Testis (tissue), 3 donors: ENCODE data around the gene EXOC3L2. TPM values are rescaled to one million over a fixed set of nuclear protein-coding genes. Genes with fewer than 3 reads are reported as not detected.

Experiments
- DNase-seq: peaks from one replicate; pipeline ENCODE4 v3.0.0-alpha.2; 2019
- H3K27ac ChIP-seq, 2 donors: fragments of 200-600 bp; sonication (generic); one replicate each; pipeline ENCODE4 v1.5.1; 2019
- H3K27me3 ChIP-seq: fragments of 200-600 bp; sonication (generic); one replicate; pipeline ENCODE4 v1.5.1; 2019
- H3K36me3 ChIP-seq: fragments of 200-600 bp; sonication (generic); one replicate; pipeline ENCODE4 v1.5.1; 2017; ENCODE audit warnings: low read depth; ENCODE audit errors: missing control alignments
- H3K4me1 ChIP-seq: fragments of 200-600 bp; sonication (generic); one replicate; pipeline ENCODE4 v1.5.1; 2019
- H3K4me3 ChIP-seq, 2 donors: fragments of 200-600 bp; sonication (generic); one replicate each; pipeline ENCODE4 v1.5.1; 2017 to 2019
- H3K9me3 ChIP-seq: fragments of 200-600 bp; sonication (generic); one replicate; pipeline ENCODE4 v1.5.1; 2017
- POLR2A ChIP-seq: fragments of 450-650 bp; IDR thresholded peaks from one replicate; pipeline ENCODE4 v1.6.1; 2017; ENCODE audit warnings: antibody characterized with exemption, mild to moderate bottlenecking, moderate library complexity
- WGBS, 2 donors: methylation state at CpG; one replicate each; pipeline ENCODE4 v1.1.5; 2018; 5-methylcytosine and 5-hydroxymethylcytosine counted together
- intact Hi-C: fragments of 100-400 bp; cut with DNase I; formaldehyde crosslinking; loops from one replicate; pipeline ENCODE4 v1.15.1; 2023; ENCODE audit warnings: low total_unique reads
- polyA plus RNA-seq: library from polyadenylated mRNA; stranded (reverse); fragments of 350-450 nt; fragmentation: Illumina TruSeq; extraction: RNeasy Lipid Tissue Mini Kit (QIAGEN cat#74804); gene quantifications from one replicate; pipeline ENCODE4 v1.2.3, GENCODE V29; 2014; ENCODE audit warnings: low read depth, low replicate concordance; ENCODE audit not compliant: insufficient read depth
- total RNA-seq, 2 donors: library from RNA; depleted of rRNA; stranded (reverse); fragments of >200 nt; gene quantifications; one replicate each; pipeline ENCODE4 v1.2.3, GENCODE V29; 2016
- TF ChIP-seq, protein P1 (sequence below), 3 experiments: fragments of 450-650 bp in 2 of 3; fragments of 200-600 bp in 1 of 3; sonication (generic) in 1 of 3; IDR thresholded peaks; one replicate each; pipeline ENCODE4 v1.5.1; 2016 to 2019; ENCODE audit warnings: antibody characterized with exemption in 3 of 3, mild to moderate bottlenecking in 2 of 3, moderate library complexity in 1 of 3

The EXOC3L2 gene
- total and polyA plus RNA-seq, 3 donors from 2014 or later: 7.4 to 30.2 (median 29.5) TPM

DNA sequence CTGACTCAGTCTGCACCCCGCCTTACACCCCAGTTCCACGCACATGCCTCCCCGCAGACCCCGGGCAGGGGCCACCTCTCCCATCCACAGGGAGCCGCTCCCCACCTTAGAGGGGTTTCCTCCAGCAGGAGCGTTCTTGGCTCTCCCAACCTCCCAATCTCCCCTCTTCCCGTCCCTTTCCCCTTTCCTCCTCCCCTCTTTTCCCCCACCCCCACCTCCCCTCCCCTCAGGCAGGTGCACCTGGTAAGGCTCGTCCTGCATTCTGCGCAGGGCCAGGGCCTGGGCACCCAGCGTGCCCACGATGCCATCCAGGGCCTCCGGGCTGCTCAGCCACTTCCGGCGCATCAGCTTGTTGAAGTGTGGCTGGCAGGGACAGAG, 27.3 kb downstream of the EXOC3L2 start:
- Histone ChIP-seq H3K4me1 (peaks cover 12% of the 10 kb centered on the region), H3K27me3 (no peaks in the 10 kb centered on the region), H3K9me3 (no peaks in the 10 kb centered on the region), H3K27ac (no peak overlapping the region), H3K4me3 (peak overlapping the region in 1 of 2 donors; percentile 39), H3K36me3 (no peaks in the 10 kb centered on the region)
- intact Hi-C loops: no loop called here
- DNase-seq: no peak
- WGBS, 2 donors: 66 to 72% methylated on average over 14 of the region's 14 CpGs
- TF ChIP-seq, protein P1, sequence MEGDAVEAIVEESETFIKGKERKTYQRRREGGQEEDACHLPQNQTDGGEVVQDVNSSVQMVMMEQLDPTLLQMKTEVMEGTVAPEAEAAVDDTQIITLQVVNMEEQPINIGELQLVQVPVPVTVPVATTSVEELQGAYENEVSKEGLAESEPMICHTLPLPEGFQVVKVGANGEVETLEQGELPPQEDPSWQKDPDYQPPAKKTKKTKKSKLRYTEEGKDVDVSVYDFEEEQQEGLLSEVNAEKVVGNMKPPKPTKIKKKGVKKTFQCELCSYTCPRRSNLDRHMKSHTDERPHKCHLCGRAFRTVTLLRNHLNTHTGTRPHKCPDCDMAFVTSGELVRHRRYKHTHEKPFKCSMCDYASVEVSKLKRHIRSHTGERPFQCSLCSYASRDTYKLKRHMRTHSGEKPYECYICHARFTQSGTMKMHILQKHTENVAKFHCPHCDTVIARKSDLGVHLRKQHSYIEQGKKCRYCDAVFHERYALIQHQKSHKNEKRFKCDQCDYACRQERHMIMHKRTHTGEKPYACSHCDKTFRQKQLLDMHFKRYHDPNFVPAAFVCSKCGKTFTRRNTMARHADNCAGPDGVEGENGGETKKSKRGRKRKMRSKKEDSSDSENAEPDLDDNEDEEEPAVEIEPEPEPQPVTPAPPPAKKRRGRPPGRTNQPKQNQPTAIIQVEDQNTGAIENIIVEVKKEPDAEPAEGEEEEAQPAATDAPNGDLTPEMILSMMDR (IDR thresholded peaks at IDR 0.05): no peak
- no peak for TF ChIP-seq POLR2A

DNA sequence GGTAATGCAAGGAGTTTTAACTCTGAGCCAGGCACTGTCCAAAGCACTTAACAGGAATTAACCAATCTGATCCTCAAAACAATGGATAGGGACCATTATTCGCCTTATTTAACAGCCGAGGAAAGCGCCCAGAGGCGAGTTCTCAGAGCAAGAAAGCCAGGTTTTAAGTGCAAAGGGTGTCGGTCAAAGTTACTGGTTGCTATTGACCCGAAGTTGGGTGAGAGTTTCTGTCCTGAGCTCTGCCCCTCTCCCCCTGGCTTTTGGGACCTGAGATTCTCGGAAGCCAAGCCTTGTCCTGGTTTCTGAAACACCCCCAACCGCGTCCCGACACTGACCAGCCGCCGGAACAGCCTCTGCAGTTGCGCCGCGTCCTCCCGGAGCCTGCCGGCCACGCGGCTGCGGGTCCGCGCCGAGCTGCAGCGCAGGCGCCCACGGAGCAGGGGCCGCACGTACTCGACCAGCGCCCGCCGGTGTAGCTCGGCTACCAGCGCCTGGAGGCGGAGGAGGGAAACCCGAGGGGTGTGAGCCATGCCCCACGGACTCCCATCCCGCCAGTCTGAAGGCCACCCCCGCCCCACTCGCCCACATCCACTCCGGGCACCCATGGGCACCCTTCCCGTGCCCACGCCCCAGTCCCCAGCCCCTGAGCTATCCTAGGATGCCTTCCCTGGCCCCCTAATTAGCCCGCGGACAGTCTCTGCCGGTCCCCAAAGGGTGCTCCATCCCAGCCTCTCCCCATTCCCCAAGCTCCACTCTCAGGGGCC, 27.8 kb downstream of the EXOC3L2 start:
- Histone ChIP-seq H3K9me3 (no peaks in the 10 kb centered on the region), H3K27me3 (no peaks in the 10 kb centered on the region), H3K4me3 (peak overlapping the region in 1 of 2 donors; percentile 39), H3K4me1 (peaks cover 12% of the 10 kb centered on the region), H3K36me3 (no peaks in the 10 kb centered on the region), H3K27ac (peak overlapping the region in 1 of 2 donors; percentile 37)
- 42 to 58% methylated on average over 23 to 42 of the region's 46 CpGs for WGBS, 2 donors
- no peak for DNase-seq
- intact Hi-C loops: no loop called here
- TF ChIP-seq POLR2A: no peak
- TF ChIP-seq, protein P1 (IDR thresholded peaks at IDR 0.05): no peak

DNA sequence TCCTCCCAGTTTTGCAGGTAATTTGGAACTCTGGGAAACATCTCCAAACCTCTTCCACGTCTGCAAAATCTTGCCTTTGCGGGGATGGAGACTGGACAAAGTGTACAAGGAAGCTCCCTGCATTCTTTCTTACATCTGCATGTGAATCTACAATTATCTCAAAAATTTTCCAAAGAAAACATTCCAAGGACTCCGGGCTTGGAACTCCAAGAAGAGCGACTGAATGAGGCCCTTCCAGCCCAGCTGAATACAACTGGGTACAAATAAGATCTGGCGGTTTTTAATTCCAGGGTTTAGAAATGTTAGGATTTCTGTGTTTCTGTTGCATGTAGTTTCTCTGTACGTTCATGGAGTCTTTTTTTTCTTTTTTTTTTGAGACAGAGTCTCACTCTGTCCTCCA, 28.5 kb downstream of the EXOC3L2 start:
- Histone ChIP-seq H3K27ac (peak overlapping the region in 1 of 2 donors; percentile 37), H3K4me1 (peaks cover 18% of the 10 kb centered on the region), H3K27me3 (no peaks in the 10 kb centered on the region), H3K4me3 (no peak overlapping the region), H3K36me3 (no peaks in the 10 kb centered on the region), H3K9me3 (no peaks in the 10 kb centered on the region)
- no peak for TF ChIP-seq POLR2A
- TF ChIP-seq, protein P1 (IDR thresholded peaks at IDR 0.05): no peak
- WGBS, 2 donors: 29 to 32% methylated on average over 6 of the region's 6 CpGs
- intact Hi-C loops: no loop called here
- no peak for DNase-seq

DNA sequence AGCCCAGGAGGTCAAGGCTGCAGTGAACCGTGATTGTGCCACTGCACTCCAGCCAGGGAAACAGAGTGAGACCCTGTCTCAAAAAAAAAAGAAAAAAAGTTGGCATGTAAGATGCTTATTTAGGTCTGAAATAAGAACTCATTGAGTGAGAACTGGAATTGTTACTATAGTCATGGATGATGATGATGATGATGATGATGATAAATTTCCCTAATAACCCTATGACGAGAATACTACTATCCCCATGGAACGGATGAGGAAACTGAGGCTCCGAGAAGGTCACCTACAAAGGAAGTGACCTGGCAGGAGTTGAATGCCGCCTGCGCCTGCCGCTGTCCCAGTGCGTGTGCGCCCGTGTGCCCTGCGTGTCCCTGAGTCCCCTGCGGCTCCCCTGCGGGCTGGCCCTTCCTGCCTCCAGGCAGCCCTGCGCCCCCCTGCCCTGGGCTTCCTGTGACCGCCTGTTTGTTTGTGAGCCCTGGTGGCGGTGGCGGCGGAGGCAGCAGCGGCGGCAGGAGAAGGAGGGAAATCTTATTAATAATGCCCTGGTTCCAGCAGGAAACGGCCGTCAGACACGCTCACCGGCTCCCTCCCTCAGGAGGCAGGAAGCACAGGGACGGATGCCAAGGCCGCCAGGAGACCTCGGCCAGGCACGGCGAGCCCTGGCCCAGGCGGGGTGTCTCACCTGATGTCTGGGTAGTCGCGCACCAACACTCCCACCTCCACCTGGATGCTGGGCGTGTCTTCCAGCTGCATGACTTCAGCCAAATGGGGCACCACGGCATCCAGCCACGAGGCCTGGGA, 29.6 kb downstream of the EXOC3L2 start:
- Histone ChIP-seq H3K4me1 (peaks cover 18% of the 10 kb centered on the region), H3K27ac (peak overlapping the region in 1 of 2 donors; percentile 33), H3K4me3 (no peak overlapping the region), H3K36me3 (no peaks in the 10 kb centered on the region), H3K9me3 (no peaks in the 10 kb centered on the region), H3K27me3 (no peaks in the 10 kb centered on the region)
- DNase-seq: peak; percentile 29
- intact Hi-C loops: no loop called here
- 49 to 62% methylated on average over 26 to 35 of the region's 35 CpGs for WGBS, 2 donors
- TF ChIP-seq, protein P1 (IDR thresholded peaks at IDR 0.05): no peak
- no peak for TF ChIP-seq POLR2A
